Peyer's patch (tissue), 4 donors: ENCODE measurements around the gene MIEN1. TPM values are rescaled to one million over a fixed set of nuclear protein-coding genes. Genes with fewer than 3 reads are reported as not detected.
A peak's percentile ranks its signal among the peaks of the same experiment; 100 is the strongest.

Experiments
- DNase-seq, 3 donors: peaks; one replicate each; pipeline ENCODE4 v3.0.0-alpha.2; 2017 to 2019
- H3K27ac ChIP-seq, 4 donors: fragments of 200-600 bp; sonication (generic); one replicate each; pipeline ENCODE4 v1.5.1; 2016 to 2019
- H3K27me3 ChIP-seq, 2 donors: fragments of 200-600 bp; sonication (generic); one replicate each; pipeline ENCODE4 v1.5.1; 2019
- H3K36me3 ChIP-seq, 3 donors: fragments of 200-600 bp; sonication (generic); one replicate each; pipeline ENCODE4 v1.5.1; 2016 to 2019
- H3K4me1 ChIP-seq, 4 donors: fragments of 200-600 bp; sonication (generic); one replicate each; pipeline ENCODE4 v1.5.1; 2016 to 2019
- H3K4me3 ChIP-seq, 4 donors: fragments of 200-600 bp; sonication (generic); 1 replicate in 3 of 4; 2 replicates in 1 of 4; pipeline ENCODE4 v1.5.1; 2016 to 2019; ENCODE audit warnings: mild to moderate bottlenecking in 1 of 4
- H3K9me3 ChIP-seq, 4 donors: fragments of 200-600 bp; sonication (generic); one replicate each; pipeline ENCODE4 v1.5.1; 2016 to 2019; ENCODE audit warnings: mild to moderate bottlenecking in 1 of 4
- POLR2A ChIP-seq, 2 donors: fragments of 450-650 bp; IDR thresholded peaks; one replicate each; pipeline ENCODE4 v1.5.1; 2017; ENCODE audit warnings: antibody characterized with exemption in 2 of 2, mild to moderate bottlenecking in 2 of 2, moderate library complexity in 2 of 2
- total RNA-seq, 4 donors: library from RNA; depleted of rRNA; stranded (reverse); fragments of >200 nt; gene quantifications; one replicate each; pipeline ENCODE4 v1.1.0, GENCODE V29; 2016
- TF ChIP-seq, protein P1 (sequence below), 6 experiments: fragments of 450-650 bp in 4 of 6; fragments of 200-600 bp in 2 of 6; sonication (generic) in 1 of 6; IDR thresholded peaks; one replicate each; pipeline ENCODE4 v1.5.1; 2017 to 2019; ENCODE audit warnings: antibody characterized with exemption in 6 of 6, mild to moderate bottlenecking in 3 of 6, moderate library complexity in 1 of 6

MIEN1 gene
- total RNA-seq, 4 donors from 2014 or later = 44.6 to 74.9 (median 57.9) TPM

DNA sequence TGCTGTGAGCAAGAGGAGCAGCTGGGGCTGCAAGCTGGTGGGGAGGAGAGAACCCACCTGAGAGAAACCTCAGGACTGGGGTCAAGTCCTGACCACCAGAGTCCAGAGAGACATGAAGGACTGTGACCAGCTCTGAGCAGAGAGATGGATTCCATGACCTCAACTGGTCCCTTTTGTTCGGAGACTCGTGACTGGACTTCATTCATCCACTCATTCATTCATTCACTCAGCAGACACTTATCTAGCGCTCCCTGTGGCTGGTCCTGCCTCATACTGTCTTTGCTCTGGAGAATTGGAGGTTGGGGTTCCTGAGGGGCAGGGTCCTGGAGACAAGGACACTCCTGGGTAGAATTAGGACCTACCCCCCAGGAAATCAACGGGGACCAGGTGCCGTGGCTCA is 26.4 kb downstream of the MIEN1 start:
- H3K9me3 ChIP-seq = no peaks in the 10 kb centered on the region
- H3K4me1 ChIP-seq = peaks cover 3 to 71% (median 6%) of the 10 kb centered on the region in 4 donors
- no peak overlapping the region for H3K4me3 ChIP-seq
- no peaks in the 10 kb centered on the region for H3K27me3 ChIP-seq
- no peak for DNase-seq
- TF ChIP-seq, protein P1, sequence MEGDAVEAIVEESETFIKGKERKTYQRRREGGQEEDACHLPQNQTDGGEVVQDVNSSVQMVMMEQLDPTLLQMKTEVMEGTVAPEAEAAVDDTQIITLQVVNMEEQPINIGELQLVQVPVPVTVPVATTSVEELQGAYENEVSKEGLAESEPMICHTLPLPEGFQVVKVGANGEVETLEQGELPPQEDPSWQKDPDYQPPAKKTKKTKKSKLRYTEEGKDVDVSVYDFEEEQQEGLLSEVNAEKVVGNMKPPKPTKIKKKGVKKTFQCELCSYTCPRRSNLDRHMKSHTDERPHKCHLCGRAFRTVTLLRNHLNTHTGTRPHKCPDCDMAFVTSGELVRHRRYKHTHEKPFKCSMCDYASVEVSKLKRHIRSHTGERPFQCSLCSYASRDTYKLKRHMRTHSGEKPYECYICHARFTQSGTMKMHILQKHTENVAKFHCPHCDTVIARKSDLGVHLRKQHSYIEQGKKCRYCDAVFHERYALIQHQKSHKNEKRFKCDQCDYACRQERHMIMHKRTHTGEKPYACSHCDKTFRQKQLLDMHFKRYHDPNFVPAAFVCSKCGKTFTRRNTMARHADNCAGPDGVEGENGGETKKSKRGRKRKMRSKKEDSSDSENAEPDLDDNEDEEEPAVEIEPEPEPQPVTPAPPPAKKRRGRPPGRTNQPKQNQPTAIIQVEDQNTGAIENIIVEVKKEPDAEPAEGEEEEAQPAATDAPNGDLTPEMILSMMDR (IDR thresholded peaks at IDR 0.05) = no peak
- TF ChIP-seq POLR2A (IDR thresholded peaks at IDR 0.05) = no peak
- peaks cover 0 to 17% (median 0%) of the 10 kb centered on the region in 3 donors for H3K36me3 ChIP-seq
- peak overlapping the region in 3 of 4 donors; percentile 64 to 92 (median 76) for H3K27ac ChIP-seq

DNA sequence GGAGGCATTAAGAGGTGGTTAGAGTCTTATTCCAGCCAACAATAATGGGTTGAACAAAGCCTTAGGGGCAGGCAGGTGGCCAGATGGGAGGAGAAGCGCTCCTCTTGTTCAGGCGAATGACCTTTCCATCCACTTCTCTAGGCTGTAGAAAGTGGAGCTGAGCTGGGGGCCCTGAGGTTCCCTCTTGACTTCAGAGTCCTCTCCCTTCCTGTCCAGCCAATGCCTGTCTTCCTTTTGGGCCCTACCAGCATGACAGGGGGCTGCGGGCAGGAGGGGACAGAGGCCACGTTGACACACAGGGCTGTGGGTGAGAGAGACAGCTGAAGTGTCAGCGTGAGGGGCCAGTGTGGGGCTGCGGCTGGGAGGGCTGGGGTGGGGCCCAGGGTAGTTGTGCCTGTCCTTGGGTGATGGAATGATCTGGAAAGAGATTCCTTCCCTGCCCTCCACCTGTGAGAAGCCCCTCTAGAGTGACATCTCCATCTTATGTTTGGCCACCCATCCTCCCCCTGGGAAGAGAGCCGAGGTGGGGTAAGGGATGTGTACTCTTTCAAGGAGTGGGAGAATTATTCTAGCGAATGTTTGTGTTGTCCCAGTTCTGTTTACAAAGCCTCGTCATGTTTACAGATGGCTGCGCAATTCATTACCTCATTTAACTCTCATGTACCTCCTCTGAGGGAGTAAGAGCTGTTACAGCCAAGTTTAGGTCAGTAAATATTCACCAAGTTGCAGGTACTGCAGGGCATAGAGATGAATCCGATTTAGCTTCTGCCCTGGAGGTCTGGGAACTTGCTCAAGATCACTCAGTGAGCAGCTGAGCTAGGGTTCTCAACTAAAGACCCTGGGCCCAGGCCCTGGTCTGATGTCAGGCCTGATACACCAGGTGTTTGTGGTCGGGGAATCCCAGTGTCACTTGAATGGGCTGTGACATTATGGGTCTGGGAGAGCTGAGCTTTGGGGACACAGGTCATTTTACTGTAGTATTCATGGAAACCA is 27.1 kb downstream of the MIEN1 start:
- TF ChIP-seq, protein P1 (IDR thresholded peaks at IDR 0.05) = no peak
- no peak for TF ChIP-seq POLR2A (IDR thresholded peaks at IDR 0.05)
- Histone ChIP-seq H3K27me3 (no peaks in the 10 kb centered on the region), H3K36me3 (peaks cover 0 to 10% (median 0%) of the 10 kb centered on the region in 3 donors), H3K4me1 (peaks cover 3 to 67% (median 6%) of the 10 kb centered on the region in 4 donors), H3K9me3 (no peaks in the 10 kb centered on the region), H3K27ac (peak overlapping the region in 3 of 4 donors; percentile 64 to 92 (median 76)), H3K4me3 (peak overlapping the region in 1 of 4 donors; percentile 14)
- DNase-seq = no peak

DNA sequence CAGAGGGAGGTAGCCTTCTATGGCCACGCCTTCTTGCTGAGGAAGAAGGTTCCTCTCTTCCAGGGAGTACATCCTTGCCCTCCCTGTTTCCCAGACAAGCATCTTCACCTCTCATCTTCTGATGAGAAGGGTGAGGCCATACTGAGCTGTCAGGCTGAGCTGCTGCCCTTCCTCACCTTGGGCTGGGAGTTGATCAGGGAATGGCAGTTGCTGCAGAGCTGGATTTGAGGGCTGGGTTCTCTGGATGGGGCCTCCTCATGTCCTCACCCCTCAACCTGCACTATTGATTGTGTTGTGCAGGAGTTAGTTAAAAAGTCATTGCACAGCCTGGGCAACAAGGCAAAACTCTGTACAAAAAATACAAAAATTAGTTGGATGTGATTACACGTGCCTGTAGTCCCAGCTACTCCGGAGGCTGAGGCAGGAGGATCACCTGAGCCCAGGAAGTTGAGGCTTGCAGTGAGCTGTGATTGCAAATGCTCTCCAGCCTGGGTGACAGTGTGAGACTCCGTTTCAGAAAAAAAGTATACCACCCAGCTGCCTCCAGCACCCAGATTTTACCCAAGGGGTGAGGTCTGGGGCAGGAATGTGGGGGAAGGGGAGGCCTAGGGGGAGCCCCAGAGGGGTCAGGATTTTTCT is 28.4 kb downstream of the MIEN1 start:
- H3K36me3 ChIP-seq = no peaks in the 10 kb centered on the region
- TF ChIP-seq, protein P1 (IDR thresholded peaks at IDR 0.05) = no peak
- TF ChIP-seq POLR2A (IDR thresholded peaks at IDR 0.05) = no peak
- H3K27ac ChIP-seq = peak overlapping the region in 1 of 4 donors; percentile 96
- H3K4me3 ChIP-seq = peak overlapping the region in 2 of 4 donors; percentile 6 to 76
- no peaks in the 10 kb centered on the region for H3K9me3 ChIP-seq
- DNase-seq = no peak
- peaks cover 2 to 54% (median 5%) of the 10 kb centered on the region in 4 donors for H3K4me1 ChIP-seq
- no peaks in the 10 kb centered on the region for H3K27me3 ChIP-seq

DNA sequence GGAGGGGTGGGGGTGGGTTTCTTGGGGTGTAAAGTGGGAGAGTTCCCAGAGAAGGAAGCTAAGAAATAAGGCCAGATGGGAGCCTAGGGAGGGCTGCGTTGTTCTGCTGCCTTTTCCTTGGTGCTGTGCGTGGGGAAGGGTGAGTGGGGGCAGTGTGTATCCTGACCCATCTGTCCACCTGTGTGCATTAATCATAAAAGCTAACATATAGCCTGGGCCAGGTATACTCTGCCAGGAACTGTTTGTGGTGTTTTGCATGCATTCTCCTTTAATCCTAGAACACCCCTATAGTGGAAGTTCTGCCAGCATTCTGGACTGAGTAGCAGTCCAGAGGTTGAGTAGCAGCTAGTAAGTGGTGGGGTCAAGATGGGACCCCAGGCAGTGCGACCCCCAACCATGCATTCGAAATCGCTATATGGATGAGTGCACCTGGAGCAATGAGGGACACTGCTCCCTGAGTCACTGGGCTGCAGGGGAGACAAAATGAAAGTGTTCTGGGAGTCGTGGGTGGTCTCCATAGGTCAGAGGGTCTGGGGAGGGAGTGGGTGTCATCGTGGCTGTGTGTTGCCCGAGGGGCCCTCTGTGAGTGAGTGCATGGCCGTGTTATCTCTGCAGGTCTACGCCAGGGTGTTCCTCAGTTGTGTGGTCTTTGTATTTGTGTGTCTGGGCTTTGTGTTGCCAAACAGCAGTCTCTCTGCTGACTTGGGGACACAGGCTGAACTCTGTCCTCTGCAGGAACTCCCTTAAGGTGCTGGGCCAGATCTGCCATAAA is 29.1 kb downstream of the MIEN1 start:
- H3K4me1 ChIP-seq = peaks cover 0 to 50% (median 5%) of the 10 kb centered on the region in 4 donors
- peak overlapping the region in 3 of 4 donors; percentile 60 to 88 (median 76) for H3K4me3 ChIP-seq
- no peaks in the 10 kb centered on the region for H3K36me3 ChIP-seq
- peak overlapping the region in 3 of 4 donors; percentile 91 to 96 (median 93) for H3K27ac ChIP-seq
- H3K9me3 ChIP-seq = no peaks in the 10 kb centered on the region
- TF ChIP-seq POLR2A (IDR thresholded peaks at IDR 0.05) = peak; percentile 90 to 97
- TF ChIP-seq, protein P1 (IDR thresholded peaks at IDR 0.05) = peak in 1 of 6 experiments; percentile 2
- peak in 2 of 3 donors; percentile 73 to 87 for DNase-seq
- no peaks in the 10 kb centered on the region for H3K27me3 ChIP-seq
